Stomach (tissue), 9 donors: Measurements from ENCODE around the gene STC2. TPM values are rescaled to one million over a fixed set of nuclear protein-coding genes. Genes with fewer than 3 reads are reported as not detected.

ENCODE experiments used
- DNase-seq, 2 donors: peaks; one replicate each; pipeline versions ENCODE4 v3.0.0 to v3.0.0-alpha.2; 2013 to 2019
- H3K27ac ChIP-seq, 5 donors: fragments of 200-600 bp in 4 of 5; sonication (generic) in 4 of 5; one replicate each; pipeline ENCODE4 v1.5.1; 2013 to 2019; ENCODE audit warnings: mild to moderate bottlenecking in 1 of 5, moderate library complexity in 1 of 5
- H3K27me3 ChIP-seq, 3 donors: fragments of 200-600 bp; sonication (generic); one replicate each; pipeline ENCODE4 v1.5.1; 2017 to 2019; ENCODE audit warnings: mixed run types in 1 of 3
- H3K36me3 ChIP-seq, 4 donors: fragments of 200-600 bp; sonication (generic); 1 replicate in 3 of 4; 2 replicates in 1 of 4; pipeline ENCODE4 v1.5.1; 2016 to 2019
- H3K4me1 ChIP-seq, 4 donors: fragments of 200-600 bp; sonication (generic); one replicate each; pipeline ENCODE4 v1.5.1; 2016 to 2019
- H3K4me3 ChIP-seq, 4 donors: fragments of 200-600 bp; sonication (generic) in 3 of 4; one replicate each; pipeline ENCODE4 v1.5.1; 2016 to 2019; ENCODE audit warnings: mild to moderate bottlenecking in 1 of 4
- H3K9me3 ChIP-seq, 4 donors: fragments of 200-600 bp; sonication (generic); one replicate each; pipeline ENCODE4 v1.5.1; 2016 to 2019
- CTCF ChIP-seq, 7 experiments: fragments of 450-650 bp in 4 of 7; fragments of 200-600 bp in 3 of 7; sonication (generic) in 3 of 7; IDR thresholded peaks; one replicate each; pipeline ENCODE4 v1.5.1; 2016 to 2019; ENCODE audit warnings: antibody characterized with exemption in 7 of 7, control low read depth in 2 of 7, mild to moderate bottlenecking in 1 of 7
- EP300 ChIP-seq: sonication (generic); formaldehyde crosslinking; IDR thresholded peaks from one replicate; pipeline ENCODE4 v1.6.1; 2017; ENCODE audit warnings: antibody characterized with exemption
- POLR2A ChIP-seq, 4 donors: fragments of 450-650 bp; IDR thresholded peaks; one replicate each; pipeline ENCODE4 v1.6.1; 2016; ENCODE audit warnings: antibody characterized with exemption in 4 of 4, control low read depth in 2 of 4, mild to moderate bottlenecking in 1 of 4, moderate library complexity in 1 of 4
- POLR2AphosphoS5 ChIP-seq, 3 donors: sonication (generic); formaldehyde crosslinking; IDR thresholded peaks; one replicate each; pipeline ENCODE4 v1.6.1; 2016; ENCODE audit warnings: antibody characterized with exemption in 3 of 3
- WGBS, 5 donors: extraction: QIAGEN DNeasy Blood & Tissue Kit in 3 of 5; methylation state at CpG; one replicate each; pipeline versions ENCODE4 v1.1.5 to v1.1.7; 2013 to 2018; 5-methylcytosine and 5-hydroxymethylcytosine counted together
- intact Hi-C: fragments of 100-400 bp; cut with DNase I; formaldehyde crosslinking; loops from one replicate; pipeline ENCODE4 v1.15.1; 2023; ENCODE audit warnings: low total_unique reads
- polyA plus RNA-seq, 3 donors: library from polyadenylated mRNA; stranded (reverse); fragments of 200-250 nt; gene quantifications; one replicate each; pipeline ENCODE4 v1.2.3, GENCODE V29; 2013
- total RNA-seq, 5 donors: library from RNA; depleted of rRNA; stranded (reverse); fragments of >200 nt; gene quantifications; one replicate each; pipeline versions ENCODE4 v1.1.0 to v1.2.3, GENCODE V29; 2014 to 2016
- donor health status: healthy with polysubstance abuse.
- donor health status: Bipolar disorder and iron deficiency.
- donor health status: healthy.

STC2 gene
- total and polyA plus RNA-seq, 8 donors, result 0.15 to 2.6 (median 0.89) TPM; not detected in 1

GRCh38 chr5:173318881-173319620 is 9.2 kb downstream of the STC2 start:
- H3K27ac ChIP-seq, result peak overlapping the region in 3 of 5 donors; percentile 33 to 73 (median 70)
- 72 to 86% (median 81%) methylated on average over 7 of the region's 7 CpGs for WGBS, 5 donors
- peaks cover 0 to 42% (median 5%) of the 10 kb centered on the region in 3 donors for H3K27me3 ChIP-seq
- TF ChIP-seq CTCF (IDR thresholded peaks at IDR 0.05), result no peak
- no peak for TF ChIP-seq EP300
- no peaks in the 10 kb centered on the region for H3K36me3 ChIP-seq
- H3K4me1 ChIP-seq, result peaks cover 3 to 60% (median 43%) of the 10 kb centered on the region in 4 donors
- DNase-seq, result no peak
- H3K4me3 ChIP-seq, result no peak overlapping the region
- no peaks in the 10 kb centered on the region for H3K9me3 ChIP-seq
- intact Hi-C loops, result no loop called here

- intact Hi-C loops, result no loop called here
- H3K4me3 ChIP-seq, result no peak overlapping the region
- H3K9me3 ChIP-seq, result no peaks in the 10 kb centered on the region
- DNase-seq, result no peak
- no peak overlapping the region for H3K27ac ChIP-seq
- TF ChIP-seq CTCF (IDR thresholded peaks at IDR 0.05) (no peak), POLR2AphosphoS5 (IDR thresholded peaks at IDR 0.05) (no peak), EP300 (no peak), POLR2A (IDR thresholded peaks at IDR 0.05) (no peak)
- peaks cover 3 to 53% (median 37%) of the 10 kb centered on the region in 4 donors for H3K4me1 ChIP-seq
- 81 to 98% (median 91%) methylated on average over 2 of the region's 2 CpGs for WGBS, 5 donors
- no peaks in the 10 kb centered on the region for H3K36me3 ChIP-seq
- peaks cover 0 to 35% (median 5%) of the 10 kb centered on the region in 3 donors for H3K27me3 ChIP-seq
These were observed 9.9 kb downstream of the STC2 start for GRCh38 chr5:173318330-173318729.

- H3K4me1 ChIP-seq, result peaks cover 3 to 51% (median 34%) of the 10 kb centered on the region in 4 donors
- no peaks in the 10 kb centered on the region for H3K9me3 ChIP-seq
- WGBS, 5 donors, result 84 to 92% (median 91%) methylated on average over 7 to 18 of the region's 18 CpGs
- H3K27ac ChIP-seq, result no peak overlapping the region
- intact Hi-C loops, result no loop called here
- H3K36me3 ChIP-seq, result no peaks in the 10 kb centered on the region
- peaks cover 0 to 32% (median 5%) of the 10 kb centered on the region in 3 donors for H3K27me3 ChIP-seq
- no peak for DNase-seq
- TF ChIP-seq POLR2AphosphoS5 (IDR thresholded peaks at IDR 0.05) (no peak), CTCF (IDR thresholded peaks at IDR 0.05) (no peak), POLR2A (IDR thresholded peaks at IDR 0.05) (no peak), EP300 (no peak)
- H3K4me3 ChIP-seq, result no peak overlapping the region
These were observed 10.4 kb downstream of the STC2 start for GRCh38 chr5:173317852-173318251.

- 69 to 83% (median 71%) methylated on average over 23 of the region's 23 CpGs for WGBS, 5 donors
- peaks cover 0 to 32% (median 5%) of the 10 kb centered on the region in 3 donors for H3K27me3 ChIP-seq
- no peak overlapping the region for H3K27ac ChIP-seq
- intact Hi-C loops, result no loop called here
- DNase-seq, result no peak
- no peaks in the 10 kb centered on the region for H3K9me3 ChIP-seq
- TF ChIP-seq CTCF (IDR thresholded peaks at IDR 0.05) (no peak), POLR2A (IDR thresholded peaks at IDR 0.05) (no peak), POLR2AphosphoS5 (IDR thresholded peaks at IDR 0.05) (no peak), EP300 (no peak)
- H3K4me3 ChIP-seq, result no peak overlapping the region
- no peaks in the 10 kb centered on the region for H3K36me3 ChIP-seq
- H3K4me1 ChIP-seq, result peaks cover 3 to 50% (median 34%) of the 10 kb centered on the region in 4 donors
These were observed 11.0 kb downstream of the STC2 start for GRCh38 chr5:173317091-173317730.
